GM19397 (cell line): ENCODE measurements around the gene RRAS.

Experiments
- ATAC-seq: cut with Tn5 transposase; IDR thresholded peaks from one replicate; pipeline ENCODE4 v1.9.1; 2021; ENCODE audit warnings: mild to moderate bottlenecking, moderate library complexity; ENCODE audit not compliant: unreplicated experiment

RRAS gene

DNA sequence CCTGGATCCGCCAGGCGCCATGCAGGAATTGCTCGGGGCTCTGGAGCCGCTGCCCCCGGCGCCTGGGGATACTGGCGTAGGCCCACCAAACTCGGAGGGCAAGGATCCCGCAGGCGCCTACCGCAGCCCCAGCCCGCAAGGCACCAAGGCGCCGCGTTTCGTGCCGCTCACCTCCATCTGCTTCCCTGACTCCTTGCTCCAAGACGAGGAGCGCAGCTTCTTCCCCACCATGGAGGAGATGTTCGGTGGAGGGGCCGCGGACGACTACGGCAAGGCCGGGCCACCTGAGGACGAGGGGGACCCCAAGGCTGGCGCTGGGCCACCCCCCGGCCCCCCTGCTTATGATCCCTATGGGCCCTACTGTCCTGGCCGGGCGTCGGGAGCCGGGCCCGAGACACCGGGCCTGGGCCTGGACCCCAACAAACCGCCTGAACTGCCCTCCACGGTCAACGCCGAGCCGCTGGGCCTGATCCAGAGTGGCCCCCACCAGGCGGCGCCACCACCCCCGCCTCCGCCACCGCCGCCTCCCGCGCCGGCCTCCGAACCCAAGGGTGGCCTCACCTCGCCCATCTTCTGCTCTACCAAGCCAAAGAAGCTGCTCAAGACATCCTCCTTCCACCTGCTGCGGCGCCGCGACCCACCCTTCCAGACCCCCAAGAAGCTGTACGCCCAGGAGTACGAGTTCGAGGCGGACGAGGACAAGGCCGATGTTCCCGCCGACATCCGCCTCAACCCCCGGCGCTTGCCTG lies 42.8 kb downstream of the RRAS start:
- no peak for ATAC-seq

DNA sequence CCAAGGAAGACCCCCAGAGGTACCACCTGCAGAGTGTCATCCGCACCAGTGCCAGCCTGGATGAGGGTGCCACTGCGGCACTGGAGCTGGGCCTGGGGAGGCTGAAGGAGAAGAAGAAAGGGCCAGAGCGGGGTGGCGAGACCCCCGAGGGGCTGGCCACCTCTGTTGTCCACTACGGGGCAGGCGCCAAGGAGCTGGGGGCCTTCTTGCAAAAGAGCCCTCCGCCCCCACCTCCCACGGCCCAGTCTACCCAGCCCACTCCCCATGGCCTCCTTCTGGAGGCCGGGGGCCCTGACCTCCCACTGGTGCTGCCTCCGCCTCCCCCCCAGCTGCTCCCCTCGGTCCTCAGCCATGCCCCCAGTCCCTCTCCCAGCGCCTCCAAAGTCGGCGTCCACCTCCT lies 43.5 kb downstream of the RRAS start:
- no peak for ATAC-seq

DNA sequence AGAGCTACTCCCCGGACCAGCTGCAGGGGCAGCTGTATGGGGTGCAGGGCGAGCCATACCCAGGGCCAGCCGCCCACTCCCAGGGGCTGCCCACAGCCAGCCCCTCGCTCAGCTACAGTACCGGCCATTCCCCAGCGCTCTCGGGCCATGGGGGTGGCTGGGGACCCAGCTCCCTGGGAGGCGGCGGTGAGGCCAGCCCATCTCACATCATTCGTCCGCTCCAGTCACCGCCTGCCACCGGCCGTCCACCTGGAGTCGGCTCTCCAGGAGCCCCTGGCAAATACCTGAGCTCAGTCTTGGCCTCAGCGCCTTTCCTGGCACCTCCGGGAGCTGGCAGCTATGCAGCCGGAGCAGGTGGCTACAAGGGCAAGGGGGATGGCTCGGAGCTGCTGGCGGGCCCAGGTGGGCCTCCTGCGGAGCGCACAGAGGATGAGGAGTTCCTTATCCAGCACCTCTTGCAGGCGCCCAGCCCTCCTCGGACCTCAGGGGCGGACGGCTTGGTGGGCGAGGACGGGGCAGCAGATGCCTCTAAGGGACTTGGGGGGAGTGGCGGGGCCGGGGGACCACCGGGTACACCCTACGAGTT lies 44.0 kb downstream of the RRAS start:
- ATAC-seq, result no peak

DNA sequence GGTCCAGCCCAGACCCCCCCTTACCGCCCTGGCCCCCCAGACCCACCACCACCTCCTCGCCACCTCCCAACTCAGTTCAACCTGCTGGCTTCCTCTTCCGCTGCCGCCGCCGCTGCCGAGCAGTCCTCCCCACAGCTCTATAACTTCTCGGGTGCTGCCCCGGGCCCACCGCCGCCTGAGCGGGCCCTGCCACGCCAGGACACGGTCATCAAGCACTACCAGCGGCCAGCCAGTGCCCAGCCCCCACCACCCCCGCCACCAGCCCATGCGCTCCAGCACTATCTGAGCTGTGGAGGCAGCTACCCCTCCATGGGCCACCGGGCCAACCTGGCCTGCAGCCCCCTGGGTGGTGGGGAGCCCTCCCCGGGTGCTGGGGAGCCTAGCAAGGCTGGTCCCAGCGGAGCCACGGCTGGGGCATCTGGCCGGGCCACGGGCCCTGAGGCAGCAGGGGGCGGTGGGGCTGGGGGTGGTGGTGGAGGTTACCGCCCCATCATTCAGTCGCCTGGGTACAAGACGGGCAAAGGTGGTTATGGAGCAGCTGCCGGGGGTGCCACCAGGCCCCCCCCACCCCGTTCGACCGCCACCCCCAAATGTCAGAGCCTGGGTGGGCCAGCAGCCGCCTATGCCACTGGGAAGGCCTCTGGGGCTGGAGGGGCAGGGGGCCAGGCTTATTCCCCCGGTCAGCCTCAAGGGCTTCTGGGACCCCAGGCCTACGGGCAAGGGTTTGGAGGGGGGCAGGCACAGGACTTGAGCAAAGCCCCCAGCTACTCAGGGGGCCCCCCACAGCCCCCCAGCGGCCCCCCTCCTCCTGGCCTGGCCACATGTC lies 44.7 kb downstream of the RRAS start:
- no peak for ATAC-seq

DNA sequence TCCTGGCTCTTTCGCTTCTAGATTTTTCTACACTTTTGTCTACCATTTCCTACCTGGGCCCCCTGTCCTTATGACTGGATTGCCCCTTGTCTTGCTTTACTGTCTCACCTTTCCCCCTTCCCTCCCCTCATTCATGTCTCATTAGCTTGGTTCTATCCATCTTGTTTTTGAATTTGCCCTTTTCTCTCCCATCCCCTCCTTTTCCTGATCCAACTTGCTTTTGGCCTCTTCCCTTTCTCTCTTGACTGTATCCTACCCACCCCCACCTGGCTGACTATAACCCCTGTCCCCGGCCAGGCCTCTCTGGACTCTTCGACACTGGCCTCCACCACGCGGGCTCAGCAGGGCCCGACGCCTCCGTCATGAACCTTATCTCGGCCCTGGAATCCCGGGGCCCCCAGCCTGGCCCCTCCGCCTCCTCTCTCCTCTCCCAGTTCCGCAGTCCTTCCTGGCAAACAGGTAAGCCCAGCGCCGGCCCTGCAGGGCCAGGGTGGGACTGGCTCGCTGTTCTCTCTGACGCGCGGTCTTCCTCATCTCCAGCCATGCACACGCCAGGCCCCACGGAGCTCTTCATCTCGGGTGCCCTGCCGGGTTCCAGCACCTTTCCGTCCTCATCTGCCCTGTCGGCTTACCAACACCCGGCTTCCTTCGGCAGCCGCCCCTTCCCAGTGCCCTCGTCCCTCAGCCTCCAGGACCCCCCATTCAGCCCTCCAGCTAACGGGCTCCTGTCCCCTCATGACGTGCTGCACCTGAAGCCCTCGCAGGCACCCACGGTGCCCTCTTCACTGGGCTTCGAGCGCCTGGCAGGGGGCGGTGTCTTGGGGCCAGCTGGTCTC lies 45.6 kb downstream of the RRAS start:
- no peak for ATAC-seq

DNA sequence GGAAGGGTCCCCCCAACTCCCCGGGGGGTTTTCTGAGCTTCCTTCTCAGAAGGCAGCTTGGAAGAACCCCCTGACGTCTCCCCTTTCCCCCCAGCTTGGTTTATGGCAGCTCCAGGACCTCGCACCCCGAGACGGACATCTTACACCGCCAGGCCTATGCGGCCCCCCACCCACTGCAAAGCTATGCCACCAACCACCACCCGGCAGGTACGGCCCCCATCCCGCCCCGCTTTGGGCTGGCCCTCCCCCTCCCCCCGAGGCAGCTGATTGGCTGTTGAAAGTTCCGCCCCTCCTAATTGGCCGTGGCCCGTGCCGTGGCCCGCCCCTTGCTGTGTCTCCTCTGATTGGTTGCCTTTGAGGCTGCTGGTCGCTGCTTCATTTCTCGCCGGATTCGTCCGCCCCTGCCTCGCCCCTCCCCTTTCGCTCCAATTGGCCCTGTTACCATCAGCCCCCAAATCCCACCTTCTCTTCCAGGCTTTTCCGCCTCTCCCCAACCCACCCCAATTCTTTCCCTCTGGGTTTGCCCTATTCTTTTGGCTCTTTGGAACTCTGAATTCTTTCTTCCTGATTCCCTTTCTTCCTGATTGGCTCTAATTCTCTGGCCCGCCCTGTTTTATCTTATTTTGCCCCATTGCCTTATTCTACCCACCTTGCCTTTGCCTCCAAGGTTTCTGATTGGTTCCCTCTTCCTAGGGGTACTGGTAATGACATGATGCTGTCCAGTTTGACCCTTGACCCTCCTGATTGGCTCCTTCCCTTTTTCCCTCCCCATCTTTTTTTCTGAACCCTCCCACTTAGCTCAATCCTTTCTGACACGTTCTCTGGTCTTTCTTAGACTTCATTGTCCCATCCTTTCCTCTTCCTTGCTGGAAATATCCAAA lies 46.5 kb downstream of the RRAS start:
- peak; percentile 44 for ATAC-seq

DNA sequence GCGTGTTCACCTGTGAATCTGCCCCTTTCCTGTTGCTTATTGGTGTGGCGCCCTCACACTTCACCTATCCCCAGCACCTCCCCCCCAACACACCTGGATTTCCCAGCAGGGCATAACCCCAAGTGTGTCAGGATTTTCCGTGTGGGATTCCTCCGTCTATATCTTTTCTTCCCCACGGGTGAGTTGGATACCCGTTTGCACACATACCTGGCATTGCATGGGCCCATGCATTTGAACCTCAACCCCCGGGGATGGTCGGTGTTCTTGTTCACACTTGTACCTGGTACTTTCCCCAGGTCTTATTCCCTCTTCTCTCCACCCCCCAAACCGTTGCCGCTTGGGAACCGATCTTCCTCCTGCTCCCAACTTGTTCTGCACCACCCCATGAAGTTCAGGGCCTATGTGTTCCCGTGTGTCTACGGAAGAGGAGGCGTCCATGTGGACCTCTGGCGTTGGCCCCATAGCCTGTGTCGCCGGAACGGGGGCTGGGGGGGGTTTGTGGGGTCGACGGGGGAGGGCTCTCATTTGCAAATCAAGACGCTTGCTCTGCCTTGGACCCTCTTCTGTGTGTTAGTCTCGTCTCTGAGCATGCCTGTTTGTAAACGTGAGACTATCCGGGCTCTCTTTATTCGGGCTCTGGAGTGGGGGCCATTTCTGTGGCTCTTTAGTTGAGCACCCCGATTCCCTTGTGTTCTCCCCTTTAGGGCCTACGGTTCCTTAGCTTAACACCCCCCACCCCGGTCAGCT lies 47.3 kb downstream of the RRAS start:
- ATAC-seq, result no peak

DNA sequence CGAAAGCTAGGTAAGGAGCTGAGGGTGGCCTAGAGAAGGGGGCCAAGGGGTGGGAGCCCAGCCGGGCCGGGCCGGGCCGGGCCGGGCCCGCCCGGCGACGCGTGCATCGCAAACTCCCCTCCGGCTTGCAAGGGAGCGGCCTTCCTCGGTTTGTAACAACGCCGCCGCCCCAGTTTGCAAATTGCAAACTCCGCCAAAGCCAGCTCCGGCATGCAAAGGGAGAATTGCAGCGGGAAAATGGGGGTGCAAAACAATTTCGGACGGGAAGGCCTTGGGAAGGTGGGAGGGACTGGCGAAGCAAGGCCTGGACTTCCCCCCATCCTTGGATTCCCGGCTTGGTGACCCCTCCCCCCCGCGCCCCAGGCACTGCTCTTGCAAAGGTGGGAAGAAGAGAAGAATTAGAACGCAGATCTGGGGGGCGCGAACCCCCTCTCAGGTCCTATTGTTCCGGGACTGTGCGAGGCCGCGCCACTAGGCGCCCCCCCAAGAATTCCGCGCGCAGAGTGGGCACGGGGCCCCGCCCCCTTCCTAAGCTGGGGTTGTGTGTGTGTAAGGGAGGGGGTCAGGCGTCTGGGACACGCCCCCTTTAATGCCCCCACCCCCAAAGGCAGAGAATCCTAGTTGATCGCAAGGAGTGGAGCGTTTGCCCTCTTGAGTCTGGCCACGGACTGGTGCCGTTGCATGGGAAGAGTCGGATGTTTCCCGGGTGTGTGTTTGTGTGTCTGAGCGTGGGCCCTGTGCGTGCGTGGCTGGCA lies 48.0 kb downstream of the RRAS start:
- ATAC-seq, result no peak

DNA sequence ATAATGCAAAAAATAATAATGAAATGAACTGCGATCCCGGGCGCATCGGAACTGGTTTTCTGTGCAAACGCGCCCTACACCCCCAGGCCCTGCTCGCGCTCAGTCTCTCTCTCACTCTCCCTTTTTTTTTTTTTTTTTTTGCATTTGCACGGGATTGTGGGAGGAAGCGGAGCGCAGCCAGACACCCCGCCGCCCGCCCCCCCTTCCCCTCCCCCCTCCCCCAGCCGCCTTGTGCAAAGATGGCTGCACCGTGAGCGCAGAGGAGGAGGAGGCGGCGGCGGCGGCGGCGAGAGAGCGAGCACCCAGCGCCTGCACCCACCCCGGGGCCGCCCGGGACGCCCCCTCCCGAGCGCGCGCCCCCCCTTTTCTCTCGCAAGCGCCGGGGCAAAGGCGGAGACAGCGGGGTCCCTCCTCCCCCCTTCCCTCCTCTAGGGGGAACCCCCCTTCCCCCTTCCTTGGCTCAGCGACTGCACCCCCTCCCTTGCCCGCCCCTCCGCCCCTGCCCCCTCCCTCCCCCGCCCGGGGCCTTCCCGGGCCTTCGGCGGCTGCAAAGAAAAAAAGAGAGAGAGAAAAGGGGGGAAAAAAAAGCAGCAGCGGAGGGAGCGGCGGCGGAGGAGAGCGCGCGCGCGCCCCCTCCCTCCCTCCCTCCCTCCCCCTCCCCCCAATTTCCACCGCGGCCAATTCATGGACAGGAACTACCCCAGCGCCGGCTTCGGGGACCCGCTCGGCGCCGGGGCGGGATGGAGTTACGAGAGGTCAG lies 48.8 kb downstream of the RRAS start, which contains the start of gene PRR12:
PRR12 (plus strand) TSS at position 212 of the 760 bp plus-strand sequence; CDS start at position 685, 473 bp downstream.
- no peak for ATAC-seq

DNA sequence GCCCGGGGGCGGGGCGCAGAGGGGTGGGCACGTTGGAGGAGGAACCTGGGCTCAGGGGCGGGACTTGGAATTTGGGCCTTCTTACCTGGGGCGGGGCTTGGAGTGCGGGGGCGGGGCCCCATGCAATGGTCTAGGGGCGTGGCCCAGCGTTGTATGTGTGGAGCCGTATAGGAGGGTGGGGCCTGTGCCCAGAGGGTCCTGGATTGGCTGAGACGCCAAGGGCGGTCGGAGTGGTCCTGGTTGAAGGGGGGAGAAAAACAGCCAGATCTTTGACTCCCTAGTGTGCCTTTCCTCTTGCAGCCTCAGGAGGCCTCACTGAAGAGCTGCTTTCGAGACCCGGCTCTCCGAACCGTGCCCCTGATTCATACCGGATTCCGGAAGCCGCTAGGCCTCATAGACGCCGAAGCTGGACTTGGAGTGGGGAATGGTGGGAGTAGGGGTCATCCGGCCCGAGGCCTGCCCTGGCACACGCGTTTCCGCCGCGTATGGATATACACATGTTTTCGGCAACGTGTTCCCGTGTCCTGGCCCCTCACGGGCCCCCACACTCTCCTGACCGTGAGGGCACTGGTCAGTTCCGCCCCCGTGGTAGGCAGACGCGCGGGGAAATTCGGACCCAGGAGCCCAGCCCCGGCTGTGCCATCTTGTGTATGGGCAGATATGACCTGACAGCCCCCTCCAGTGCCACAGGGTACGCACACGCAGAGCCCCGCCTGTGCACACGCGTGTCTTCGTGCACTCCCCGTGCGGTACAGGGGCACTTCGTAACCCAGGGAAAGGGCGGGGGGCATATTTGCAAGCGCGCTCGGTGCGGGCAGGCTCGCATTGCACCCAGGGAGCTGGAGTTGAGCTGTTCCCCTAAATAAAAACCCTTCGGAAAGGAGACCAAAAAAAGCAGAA lies 49.6 kb downstream of the RRAS start:
- peak; percentile 57 for ATAC-seq

DNA sequence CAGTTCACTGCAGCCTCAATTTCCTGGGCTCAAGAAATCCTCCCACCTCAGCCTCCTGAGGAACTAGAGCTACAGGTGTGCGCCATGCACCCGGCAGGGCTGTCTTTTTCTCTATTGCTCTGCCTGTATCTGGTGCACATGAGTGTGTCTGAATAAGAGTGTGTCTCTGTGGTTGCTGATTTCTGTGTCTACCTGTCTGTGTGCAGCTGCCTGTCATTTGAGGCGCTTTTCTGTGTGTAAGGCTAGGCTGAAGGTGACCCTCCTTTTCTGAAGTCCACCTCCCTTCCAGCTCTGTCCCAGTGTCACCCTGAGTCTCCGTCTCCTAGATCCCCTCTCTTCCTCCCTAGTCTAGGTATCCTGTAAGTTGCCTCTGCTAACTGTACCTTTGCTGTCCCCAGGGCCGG lies 50.4 kb downstream of the RRAS start:
- ATAC-seq, result no peak

DNA sequence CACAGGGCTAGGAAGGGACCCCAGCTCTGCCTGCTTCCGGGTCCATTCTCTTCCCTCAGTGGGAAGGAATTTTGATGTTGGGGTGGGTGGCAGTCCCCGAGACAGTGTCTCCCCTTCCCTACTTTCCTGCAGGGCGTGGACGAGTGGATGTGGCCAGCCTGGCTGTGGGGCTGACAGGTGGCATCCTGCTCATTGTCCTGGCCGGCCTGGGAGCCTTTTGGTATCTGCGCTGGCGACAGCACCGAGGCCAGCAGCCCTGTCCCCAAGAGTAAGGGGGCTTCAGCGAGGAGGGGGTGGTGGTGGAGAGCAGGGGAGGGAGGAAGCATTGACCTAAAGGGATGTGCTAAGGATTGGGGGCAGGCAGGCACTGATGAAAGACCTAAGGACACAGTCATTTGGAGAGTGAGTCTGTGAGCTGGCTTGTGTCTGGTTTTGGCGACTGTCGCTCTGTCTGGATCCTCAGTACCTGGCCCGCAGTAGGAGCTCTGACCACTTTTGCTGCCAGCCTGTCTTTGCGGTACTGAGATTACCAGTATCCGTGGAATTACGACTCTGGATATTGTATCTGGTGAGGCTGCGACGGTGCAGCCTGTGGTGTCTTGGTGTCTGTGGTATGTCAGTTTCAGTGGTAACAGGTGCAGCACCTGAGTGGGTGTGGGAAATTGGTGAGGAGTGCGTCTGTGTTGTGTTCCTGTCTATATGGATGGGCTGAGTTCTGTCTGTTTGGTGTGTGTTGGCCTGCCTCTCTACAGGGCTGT lies 51.4 kb downstream of the RRAS start:
- no peak for ATAC-seq

DNA sequence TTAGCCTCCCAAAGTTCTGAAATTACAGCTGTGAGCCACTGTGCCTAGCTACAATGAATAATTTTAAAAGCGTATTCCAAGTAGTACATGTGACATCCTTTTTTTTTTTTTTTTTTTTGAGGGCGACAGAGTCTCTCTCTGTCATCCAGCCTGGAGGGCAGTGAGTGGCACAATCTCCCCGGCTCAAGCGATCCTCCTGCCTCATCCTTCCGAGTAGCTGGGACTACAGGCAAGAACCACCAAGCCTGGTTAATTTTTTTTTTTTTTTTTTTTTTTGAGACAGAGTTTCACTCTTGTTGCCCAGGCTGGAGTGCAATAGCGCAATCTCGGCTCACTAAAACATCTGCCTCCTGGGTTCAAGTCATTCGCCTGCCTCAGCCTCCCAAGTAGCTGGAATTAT lies 52.7 kb downstream of the RRAS start:
- no peak for ATAC-seq
